Measurements from ENCODE around the gene IPMK.

DNA sequence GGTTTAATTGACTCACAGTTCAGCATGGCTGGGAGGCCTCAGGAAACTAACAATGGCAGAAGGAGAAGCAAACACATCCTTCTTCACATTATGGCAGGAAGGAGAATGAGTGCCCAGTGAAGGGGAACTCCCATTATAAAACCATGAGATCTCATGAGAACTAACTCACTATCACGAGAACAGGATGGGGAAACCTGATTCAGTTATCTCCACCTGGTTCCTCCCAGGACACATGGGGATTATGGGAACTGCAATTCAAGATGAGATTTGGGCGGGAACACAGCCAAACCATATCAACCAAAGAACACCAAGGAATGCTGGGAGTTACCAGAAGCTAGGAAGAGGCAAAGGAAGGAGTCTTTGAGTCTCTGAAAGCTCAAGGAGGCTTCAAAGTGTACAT, 94.3 kb downstream of the IPMK start:
- TF ChIP-seq, protein P1, sequence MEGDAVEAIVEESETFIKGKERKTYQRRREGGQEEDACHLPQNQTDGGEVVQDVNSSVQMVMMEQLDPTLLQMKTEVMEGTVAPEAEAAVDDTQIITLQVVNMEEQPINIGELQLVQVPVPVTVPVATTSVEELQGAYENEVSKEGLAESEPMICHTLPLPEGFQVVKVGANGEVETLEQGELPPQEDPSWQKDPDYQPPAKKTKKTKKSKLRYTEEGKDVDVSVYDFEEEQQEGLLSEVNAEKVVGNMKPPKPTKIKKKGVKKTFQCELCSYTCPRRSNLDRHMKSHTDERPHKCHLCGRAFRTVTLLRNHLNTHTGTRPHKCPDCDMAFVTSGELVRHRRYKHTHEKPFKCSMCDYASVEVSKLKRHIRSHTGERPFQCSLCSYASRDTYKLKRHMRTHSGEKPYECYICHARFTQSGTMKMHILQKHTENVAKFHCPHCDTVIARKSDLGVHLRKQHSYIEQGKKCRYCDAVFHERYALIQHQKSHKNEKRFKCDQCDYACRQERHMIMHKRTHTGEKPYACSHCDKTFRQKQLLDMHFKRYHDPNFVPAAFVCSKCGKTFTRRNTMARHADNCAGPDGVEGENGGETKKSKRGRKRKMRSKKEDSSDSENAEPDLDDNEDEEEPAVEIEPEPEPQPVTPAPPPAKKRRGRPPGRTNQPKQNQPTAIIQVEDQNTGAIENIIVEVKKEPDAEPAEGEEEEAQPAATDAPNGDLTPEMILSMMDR (IDR thresholded peaks at IDR 0.05; ENCODE audit: insufficient read depth, low read depth, low read length) = no peak
- no peak for TF ChIP-seq EZH2 (IDR thresholded peaks at IDR 0.05; ENCODE audit: insufficient read depth, low read length)
